Transverse colon (tissue), 4 donors: ENCODE results near the gene COLQ. TPM values are rescaled to one million over a fixed set of nuclear protein-coding genes. Genes with fewer than 3 reads are reported as not detected.

Source experiments
- DNase-seq: peaks from one replicate; pipeline ENCODE4 v3.0.0-alpha.2; 2019
- H3K27ac ChIP-seq, 4 donors: fragments of 200-600 bp; sonication (generic); 2 replicates each; pipeline ENCODE4 v1.5.1; 2016 to 2018; ENCODE audit warnings: inconsistent platforms in 4 of 4
- H3K27me3 ChIP-seq: fragments of 200-600 bp; sonication (generic); 2 replicates; pipeline ENCODE4 v1.5.1; 2017; ENCODE audit warnings: inconsistent platforms
- H3K36me3 ChIP-seq, 4 donors: fragments of 200-600 bp; sonication (generic); 2 replicates each; pipeline ENCODE4 v1.5.1; 2017 to 2019; ENCODE audit warnings: inconsistent platforms in 4 of 4
- H3K4me1 ChIP-seq, 4 donors: fragments of 200-600 bp; sonication (generic); 2 replicates each; pipeline ENCODE4 v1.5.1; 2017 to 2020; ENCODE audit warnings: inconsistent platforms in 4 of 4
- H3K4me3 ChIP-seq, 4 donors: fragments of 200-600 bp; sonication (generic); 1 replicate in 1 of 4; 2 replicates in 3 of 4; pipeline versions ENCODE4 v1.5.1 to v1.6.1; 2017 to 2019; ENCODE audit warnings: inconsistent platforms in 4 of 4
- H3K9me3 ChIP-seq, 2 donors: fragments of 200-600 bp; sonication (generic); 2 replicates each; pipeline ENCODE4 v1.5.1; 2017 to 2019; ENCODE audit warnings: inconsistent platforms in 2 of 2
- CTCF ChIP-seq, 5 experiments: fragments of 200-600 bp in 3 of 5; fragments of 450-650 bp in 2 of 5; sonication (generic) in 3 of 5; IDR thresholded peaks; 1 replicate in 2 of 5; 2 replicates in 3 of 5; pipeline ENCODE4 v1.5.1; 2016 to 2017; ENCODE audit warnings: antibody characterized with exemption in 5 of 5, inconsistent platforms in 3 of 5, mild to moderate bottlenecking in 2 of 5, moderate library complexity in 1 of 5
- EP300 ChIP-seq: sonication (generic); formaldehyde crosslinking; IDR thresholded peaks from one replicate; pipeline ENCODE4 v1.6.1; 2017; ENCODE audit warnings: antibody characterized with exemption, low read depth
- POLR2A ChIP-seq: fragments of 450-650 bp; IDR thresholded peaks from one replicate; pipeline ENCODE4 v1.6.1; 2016; ENCODE audit warnings: antibody characterized with exemption, mild to moderate bottlenecking, moderate library complexity
- POLR2AphosphoS5 ChIP-seq, 3 donors: sonication (generic); formaldehyde crosslinking; IDR thresholded peaks; one replicate each; pipeline ENCODE4 v1.6.1; 2016; ENCODE audit warnings: antibody characterized with exemption in 3 of 3
- WGBS, 2 donors: methylation state at CpG; one replicate each; pipeline ENCODE4 v1.1.5; 2018; ENCODE audit warnings: low coverage in 1 of 2; 5-methylcytosine and 5-hydroxymethylcytosine counted together
- in situ Hi-C, 4 donors: fragments of 200-750 bp; cut with MboI; loops; one replicate each; pipeline versions ENCODE4 v1.15.0 to v1.15.1; 2017; ENCODE audit warnings: low sequenced_read_pairs in 3 of 4, low pct_ligation_motif_present in 1 of 4, low pct_unique_long_range_greater_than_20kb in 1 of 4
- intact Hi-C: fragments of 100-400 bp; cut with DNase I; formaldehyde crosslinking; loops from one replicate; pipeline ENCODE4 v1.15.1; 2023; ENCODE audit warnings: low total_unique reads
- total RNA-seq, 4 donors: library from RNA; depleted of rRNA; stranded (reverse); fragments of >200 nt; gene quantifications; one replicate each; pipeline ENCODE4 v1.1.0, GENCODE V29; 2016

Gene COLQ
- total RNA-seq, 4 donors from 2014 or later, result 0.68 to 1.7 TPM; not detected in 2

DNA sequence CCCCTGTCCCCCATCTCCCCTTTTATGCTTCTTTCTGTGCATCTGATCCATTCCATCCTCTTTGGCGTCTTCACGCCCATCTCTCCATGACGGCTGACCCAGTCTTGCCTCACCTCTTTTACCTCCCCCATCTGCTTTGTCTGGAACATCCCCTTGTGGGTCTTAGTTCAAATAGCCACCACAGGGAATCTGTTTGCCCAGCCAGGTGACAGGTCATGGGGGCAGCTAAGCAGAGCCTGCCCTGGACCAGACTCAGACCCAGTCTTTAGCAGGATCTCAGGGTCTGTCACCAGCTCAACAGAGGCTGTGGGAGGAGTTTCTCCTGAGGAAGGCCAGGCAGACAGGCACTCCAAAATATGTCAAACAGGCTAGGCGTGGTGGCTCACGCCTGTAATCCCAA lies 28.1 kb downstream of the COLQ start:
- intact Hi-C loops (no loop called here), in situ Hi-C loops (no loop called here)
- no peaks in the 10 kb centered on the region for H3K27me3 ChIP-seq
- DNase-seq, result no peak
- TF ChIP-seq POLR2AphosphoS5 (IDR thresholded peaks at IDR 0.05) (no peak), EP300 (no peak), POLR2A (no peak), CTCF (IDR thresholded peaks at IDR 0.05) (no peak)
- H3K27ac ChIP-seq, result no peak overlapping the region
- no peaks in the 10 kb centered on the region for H3K36me3 ChIP-seq
- no peak overlapping the region for H3K4me3 ChIP-seq
- H3K4me1 ChIP-seq, result peaks cover 0 to 3% (median 0%) of the 10 kb centered on the region in 4 donors
- no peaks in the 10 kb centered on the region for H3K9me3 ChIP-seq
- WGBS, 2 donors, result 94% methylated on average over 5 of the region's 5 CpGs; no CpG with 5 or more reads in 1 of the 2 donors

- no peak overlapping the region for H3K4me3 ChIP-seq
- intact Hi-C loops, result no loop called here
- H3K36me3 ChIP-seq, result no peaks in the 10 kb centered on the region
- no peak overlapping the region for H3K27ac ChIP-seq
- TF ChIP-seq POLR2AphosphoS5 (IDR thresholded peaks at IDR 0.05) (no peak), CTCF (IDR thresholded peaks at IDR 0.05) (no peak), EP300 (no peak), POLR2A (no peak)
- 74 to 89% methylated on average over 2 to 4 of the region's 4 CpGs for WGBS, 2 donors
- H3K4me1 ChIP-seq, result peaks cover 0 to 3% (median 0%) of the 10 kb centered on the region in 4 donors
- no peaks in the 10 kb centered on the region for H3K9me3 ChIP-seq
- no peaks in the 10 kb centered on the region for H3K27me3 ChIP-seq
- in situ Hi-C loops, result no loop called here
- DNase-seq, result no peak
These were observed 28.6 kb downstream of the COLQ start for GRCh38 chr3:15492847-15493360.

- no peaks in the 10 kb centered on the region for H3K27me3 ChIP-seq
- intact Hi-C loops (no loop called here), in situ Hi-C loops (no loop called here)
- no peak overlapping the region for H3K4me3 ChIP-seq
- no peak for TF ChIP-seq EP300
- TF ChIP-seq POLR2AphosphoS5 (IDR thresholded peaks at IDR 0.05), result no peak
- TF ChIP-seq POLR2A, result no peak
- TF ChIP-seq CTCF (IDR thresholded peaks at IDR 0.05), result no peak
- H3K9me3 ChIP-seq, result no peaks in the 10 kb centered on the region
- peaks cover 0 to 3% (median 0%) of the 10 kb centered on the region in 4 donors for H3K4me1 ChIP-seq
- no peak for DNase-seq
- no peaks in the 10 kb centered on the region for H3K36me3 ChIP-seq
- no peak overlapping the region for H3K27ac ChIP-seq
- WGBS, 2 donors, result 80 to 92% methylated on average over 2 to 8 of the region's 8 CpGs
These were observed 30.4 kb downstream of the COLQ start for GRCh38 chr3:15491143-15491542.

DNA sequence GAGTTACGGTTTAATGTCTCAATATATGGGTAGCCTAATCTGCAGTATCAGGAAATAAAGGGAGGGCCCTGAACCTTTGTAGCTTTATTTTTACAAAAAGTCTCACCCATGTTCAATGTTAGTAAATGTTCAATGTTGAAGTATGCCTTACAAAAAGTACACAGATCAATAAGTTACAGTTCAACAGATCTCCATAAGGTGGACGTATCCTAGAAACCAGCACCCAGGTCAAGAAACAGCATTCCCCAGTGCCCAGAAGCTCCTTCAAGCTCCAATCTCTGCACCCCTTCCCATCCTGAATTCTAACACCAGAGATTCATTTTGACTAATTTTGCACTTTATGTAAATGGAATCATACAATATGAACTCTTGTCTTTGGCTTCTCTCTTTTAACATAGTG lies 31.3 kb downstream of the COLQ start:
- TF ChIP-seq EP300 (no peak), POLR2A (no peak), CTCF (IDR thresholded peaks at IDR 0.05) (no peak), POLR2AphosphoS5 (IDR thresholded peaks at IDR 0.05) (no peak)
- in situ Hi-C loops, result no loop called here

More for the DNA sequence above, 31.3 kb downstream of the COLQ start:
- H3K4me1 ChIP-seq, result no peaks in the 10 kb centered on the region
- no peaks in the 10 kb centered on the region for H3K27me3 ChIP-seq
- H3K36me3 ChIP-seq, result no peaks in the 10 kb centered on the region
- 90 to 95% methylated on average over 2 of the region's 2 CpGs for WGBS, 2 donors
- intact Hi-C loops, result no loop called here
- H3K27ac ChIP-seq, result no peak overlapping the region
- H3K9me3 ChIP-seq, result no peaks in the 10 kb centered on the region
- DNase-seq, result no peak
- H3K4me3 ChIP-seq, result no peak overlapping the region
